SK-N-MC (cell line): ENCODE measurements around the gene PARD3B.

Experiments used
- EZH2 ChIP-seq: fragments of 200-600 bp; sonication (generic); IDR thresholded peaks from one replicate; pipeline ENCODE4 v1.6.1; 2017; ENCODE audit warnings: antibody characterized with exemption
- POLR2AphosphoS5 ChIP-seq: IDR thresholded peaks from 2 replicates; pipeline ENCODE4 v1.6.1; 2012; ENCODE audit warnings: mild to moderate bottlenecking, low read depth, low read length, borderline replicate concordance

- TF ChIP-seq EZH2 (no peak), POLR2AphosphoS5 (no peak)
These were observed 2.2 kb upstream of the PARD3B start for GRCh38 chr2:204542982-204543608.
